Activated CD4-positive, alpha-beta memory T cell treated with anti-CD3 and anti-CD28 coated beads for 36 hours (primary cell): ENCODE data around the gene NFASC. TPM values are rescaled to one million over a fixed set of nuclear protein-coding genes. Genes with fewer than 3 reads are reported as not detected.

Experiments used
- CTCF ChIA-PET: fragments of 350-600 bp; sonication (Branson Sonifier 250); formaldehyde crosslinking; loops from one replicate; lab custom pipeline; 2021; ENCODE audit warnings: antibody characterized with exemption, inconsistent platforms; lab: Charles Lee
- POLR2A ChIA-PET: fragments of 350-600 bp; sonication (Branson Sonifier 250); formaldehyde crosslinking; loops from one replicate; lab custom pipeline; 2021; ENCODE audit warnings: antibody characterized with exemption; lab: Charles Lee
- DNase-seq: peaks from one replicate; pipeline ENCODE4 v3.0.0-alpha.2; 2020
- H3K27ac Mint-ChIP-seq: one replicate; pipeline ENCODE4 v1.8.0; 2021; ENCODE audit warnings: mixed read lengths
- H3K27me3 Mint-ChIP-seq: one replicate; pipeline ENCODE4 v1.8.0; 2021; ENCODE audit warnings: mixed read lengths
- H3K36me3 Mint-ChIP-seq: one replicate; pipeline ENCODE4 v1.8.0; 2021; ENCODE audit warnings: mixed read lengths
- H3K4me1 Mint-ChIP-seq: one replicate; pipeline ENCODE4 v1.8.0; 2021; ENCODE audit warnings: low read depth, mixed read lengths
- H3K4me3 Mint-ChIP-seq: one replicate; pipeline ENCODE4 v1.8.0; 2021; ENCODE audit warnings: mild to moderate bottlenecking, mixed read lengths
- H3K9me3 Mint-ChIP-seq: one replicate; pipeline ENCODE4 v1.8.0; 2021; ENCODE audit warnings: mixed read lengths
- intact Hi-C: fragments of 100-400 bp; cut with micrococcal nuclease; formaldehyde crosslinking; loops from one replicate; pipeline ENCODE4 v1.15.1; 2023
- total RNA-seq, 2 experiments: library from RNA; stranded (reverse); gene quantifications; one replicate each; pipeline ENCODE4 v1.2.3, GENCODE V29; 2021

The NFASC gene
- total RNA-seq, 2 experiments from 2014 or later: 0.24 to 0.27 TPM

DNA sequence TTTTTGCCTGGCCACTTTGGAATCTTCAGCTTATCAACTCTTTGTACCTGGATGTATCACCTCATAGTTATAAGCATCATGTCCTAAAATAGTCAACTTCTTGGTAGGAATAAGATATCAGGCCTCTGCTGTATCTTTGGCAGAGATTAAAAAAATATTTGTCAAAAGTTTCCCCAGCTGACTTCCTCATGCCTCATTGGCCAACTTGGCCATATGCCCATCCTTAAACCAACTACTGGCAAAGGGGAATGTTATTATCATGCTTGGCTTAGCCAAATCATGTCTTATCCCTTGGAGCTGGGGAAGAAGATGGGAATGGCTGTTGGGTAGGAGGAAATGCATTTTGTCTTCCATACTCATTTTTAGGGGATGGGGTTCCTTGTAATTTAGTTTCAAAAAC lies 23.4 kb downstream of the NFASC start:
- ChIA-PET CTCF (interaction anchor here (1.0 kb wide), 1 partner anchor 47 kb away, joined by 3 read pairs; no protein-coding TSS in a partner anchor), POLR2A (no interaction called here)
- Mint-ChIP-seq H3K27ac (no peak overlapping the region), H3K4me3 (no peak overlapping the region), H3K27me3 (peaks cover 31% of the 10 kb centered on the region), H3K9me3 (no peaks in the 10 kb centered on the region), H3K4me1 (no peaks in the 10 kb centered on the region), H3K36me3 (no peaks in the 10 kb centered on the region)
- DNase-seq: no peak
- intact Hi-C loops: no loop called here

DNA sequence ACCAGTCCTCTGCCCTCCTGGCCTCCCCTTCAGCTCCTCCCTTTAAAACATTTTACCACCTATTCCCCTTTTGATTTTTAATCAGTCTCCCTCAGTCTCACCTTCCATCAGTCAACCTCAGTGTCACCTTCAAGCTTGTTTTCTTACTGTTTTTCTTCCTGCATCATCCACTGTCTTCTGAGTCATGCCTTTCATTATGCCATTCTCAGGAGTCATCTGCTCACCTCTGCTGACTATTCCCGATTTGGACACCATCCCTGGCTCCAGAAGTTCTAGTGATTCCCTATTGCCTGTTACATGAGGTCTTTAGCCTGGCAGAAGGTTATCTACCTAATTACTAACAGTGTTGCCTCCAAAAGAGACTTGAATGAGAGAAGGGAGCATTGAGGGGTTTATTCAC lies 23.9 kb downstream of the NFASC start:
- Mint-ChIP-seq H3K9me3 (no peaks in the 10 kb centered on the region), H3K4me3 (no peak overlapping the region), H3K27ac (no peak overlapping the region), H3K36me3 (no peaks in the 10 kb centered on the region), H3K4me1 (no peaks in the 10 kb centered on the region), H3K27me3 (peaks cover 33% of the 10 kb centered on the region)
- DNase-seq: no peak
- POLR2A ChIA-PET: no interaction called here
- CTCF ChIA-PET: no interaction called here
- intact Hi-C loops: no loop called here

DNA sequence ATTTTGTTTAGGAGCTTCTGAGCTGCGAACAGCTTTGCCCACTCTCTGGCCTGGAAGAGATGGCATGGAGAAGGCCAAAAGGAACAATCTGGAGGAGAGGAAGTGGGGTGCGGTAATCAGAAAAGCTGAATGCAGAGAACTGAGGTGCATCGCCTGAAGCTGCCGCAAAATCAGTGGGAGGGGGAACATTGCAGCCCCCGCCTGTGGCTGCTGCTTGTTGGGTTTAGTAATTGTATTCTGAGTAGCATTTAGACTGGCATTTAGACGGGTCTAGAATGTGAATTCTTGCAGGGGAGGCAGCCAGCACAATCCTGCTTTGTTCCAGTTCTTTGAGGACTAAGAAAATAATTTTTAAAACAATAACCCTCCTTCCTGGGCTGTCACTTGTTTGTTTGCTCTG lies 25.4 kb downstream of the NFASC start:
- Mint-ChIP-seq H3K9me3 (no peaks in the 10 kb centered on the region), H3K4me3 (no peak overlapping the region), H3K4me1 (no peaks in the 10 kb centered on the region), H3K27me3 (peaks cover 40% of the 10 kb centered on the region), H3K36me3 (no peaks in the 10 kb centered on the region), H3K27ac (no peak overlapping the region)
- DNase-seq: no peak
- POLR2A ChIA-PET: no interaction called here
- CTCF ChIA-PET: no interaction called here
- intact Hi-C loops: no loop called here

DNA sequence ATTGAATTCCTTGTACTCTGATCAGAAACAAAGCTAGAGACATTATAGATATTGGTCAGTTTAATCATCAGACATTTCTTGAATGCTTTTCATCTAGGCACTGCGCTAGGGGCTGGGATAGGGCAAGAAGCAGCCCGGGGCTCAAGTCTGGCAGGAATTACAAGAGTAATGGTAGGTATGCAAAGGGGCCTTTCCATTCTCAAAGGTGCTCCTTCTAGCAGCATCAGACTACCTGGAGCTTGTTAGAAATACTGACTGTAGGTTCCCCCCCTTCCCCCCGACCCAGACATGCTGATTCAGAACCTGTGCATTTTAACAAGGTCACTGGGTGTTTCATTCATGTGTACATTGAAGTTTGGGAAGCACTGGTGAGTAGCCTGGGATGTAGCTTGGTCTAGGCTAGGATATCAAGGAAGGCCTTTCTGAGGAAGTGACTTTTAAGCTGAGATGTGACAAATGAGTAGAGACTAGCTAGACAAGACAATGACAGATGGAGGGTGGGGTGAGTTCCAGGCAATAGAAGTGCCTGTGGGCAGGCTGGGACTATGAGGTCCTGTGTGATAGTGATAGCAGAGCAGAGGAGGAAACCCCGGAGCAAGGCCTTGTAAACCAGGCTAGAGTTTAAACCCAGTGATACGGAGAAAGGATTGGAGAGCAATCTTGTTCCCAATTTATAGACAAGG lies 26.3 kb downstream of the NFASC start:
- H3K27me3 Mint-ChIP-seq: peaks cover 37% of the 10 kb centered on the region

DNA sequence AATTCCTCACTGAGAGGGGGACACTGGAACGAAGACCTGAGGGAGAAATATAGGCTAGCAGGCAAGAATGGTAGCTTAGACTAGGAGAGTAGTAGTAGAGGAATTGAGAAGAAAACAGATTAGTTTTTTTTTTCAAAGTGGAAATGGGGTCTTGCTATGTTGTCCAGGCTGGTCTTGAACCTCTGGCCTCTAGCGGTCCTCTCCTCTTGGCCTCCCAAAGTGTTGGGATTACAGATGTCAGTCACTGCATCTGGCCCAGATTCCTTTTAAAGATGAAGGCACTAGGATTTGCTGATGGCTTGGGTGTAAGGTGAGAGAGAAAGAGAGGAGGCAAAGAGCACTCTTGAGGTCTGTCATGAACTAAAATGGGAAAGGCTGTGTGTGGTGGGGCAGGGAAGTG lies 30.1 kb downstream of the NFASC start:
- CTCF ChIA-PET: no interaction called here
- no peak overlapping the region for H3K27ac Mint-ChIP-seq
- H3K9me3 Mint-ChIP-seq: no peaks in the 10 kb centered on the region
- H3K36me3 Mint-ChIP-seq: no peaks in the 10 kb centered on the region
- no peak overlapping the region for H3K4me3 Mint-ChIP-seq
- DNase-seq: no peak
- POLR2A ChIA-PET: no interaction called here
- H3K4me1 Mint-ChIP-seq: no peaks in the 10 kb centered on the region
- H3K27me3 Mint-ChIP-seq: peaks cover 26% of the 10 kb centered on the region
- intact Hi-C loops: no loop called here

More for the DNA sequence above, 26.3 kb downstream of the NFASC start:
- no peak overlapping the region for H3K27ac Mint-ChIP-seq
- no peak for DNase-seq
- ChIA-PET POLR2A (no interaction called here), CTCF (interaction anchor here (0.6 to 1.0 kb wide), 4 partner anchors 15 to 1063 kb away, joined by 3 read pairs; no protein-coding TSS in a partner anchor)
- H3K4me1 Mint-ChIP-seq: no peaks in the 10 kb centered on the region
- no peak overlapping the region for H3K4me3 Mint-ChIP-seq
- H3K9me3 Mint-ChIP-seq: no peaks in the 10 kb centered on the region
- no peaks in the 10 kb centered on the region for H3K36me3 Mint-ChIP-seq
- intact Hi-C loops: no loop called here

DNA sequence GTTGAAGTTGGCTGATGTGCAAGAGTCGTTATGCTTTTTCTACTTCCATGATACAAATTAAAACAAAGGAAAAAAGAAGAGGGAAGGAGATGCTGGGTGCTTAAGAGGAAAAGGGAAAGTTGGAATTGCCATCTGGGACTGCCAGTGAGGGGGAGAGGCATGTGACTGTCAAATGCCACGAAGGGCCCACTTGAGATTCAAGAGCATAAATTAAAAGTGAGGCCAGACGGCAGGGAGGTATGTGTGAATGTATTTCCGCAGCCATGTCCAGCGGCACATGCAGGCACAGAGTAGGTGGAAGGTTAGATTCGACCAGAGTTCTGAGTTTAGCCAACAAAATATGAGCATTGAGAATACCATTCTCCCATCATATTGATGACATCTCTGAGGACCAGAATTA lies 32.0 kb downstream of the NFASC start:
- H3K27ac Mint-ChIP-seq: no peak overlapping the region
- DNase-seq: no peak

DNA sequence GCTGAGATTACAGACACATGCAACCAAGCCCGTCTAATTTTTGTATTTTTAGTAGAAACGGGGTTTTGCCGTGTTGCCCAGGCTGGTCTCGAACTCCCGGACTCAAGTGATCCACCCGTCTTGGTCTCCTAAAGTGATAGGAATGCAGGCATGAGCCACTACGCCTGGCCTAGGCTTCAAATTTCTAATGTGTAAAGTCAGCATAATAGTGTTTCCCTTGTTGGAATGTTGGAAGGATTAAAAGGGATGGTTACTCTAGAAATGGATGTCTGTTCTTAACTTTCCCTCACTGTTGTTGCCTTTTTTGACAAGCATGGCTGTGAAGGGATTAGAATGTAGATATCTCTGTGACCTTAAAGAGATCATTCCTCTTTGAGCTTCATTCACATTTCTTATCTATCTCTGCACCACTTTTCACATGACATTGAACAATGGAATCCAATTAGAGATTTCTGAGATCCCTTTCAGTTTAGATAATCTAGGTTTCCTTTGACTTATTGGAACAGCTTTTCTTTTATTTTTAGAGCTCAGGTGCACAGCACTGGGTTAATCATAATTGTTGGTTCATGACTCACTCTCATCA lies 33.7 kb downstream of the NFASC start:
- Mint-ChIP-seq H3K4me1 (no peaks in the 10 kb centered on the region), H3K4me3 (no peak overlapping the region), H3K27me3 (peaks cover 20% of the 10 kb centered on the region), H3K27ac (no peak overlapping the region), H3K36me3 (no peaks in the 10 kb centered on the region), H3K9me3 (no peaks in the 10 kb centered on the region)
- intact Hi-C loops: no loop called here
- CTCF ChIA-PET: no interaction called here
- no peak for DNase-seq
- POLR2A ChIA-PET: no interaction called here

More for the DNA sequence above, 32.0 kb downstream of the NFASC start:
- Mint-ChIP-seq H3K36me3 (no peaks in the 10 kb centered on the region), H3K4me1 (no peaks in the 10 kb centered on the region), H3K9me3 (no peaks in the 10 kb centered on the region), H3K27me3 (peaks cover 20% of the 10 kb centered on the region), H3K4me3 (no peak overlapping the region)
- CTCF ChIA-PET: no interaction called here
- intact Hi-C loops: no loop called here
- POLR2A ChIA-PET: no interaction called here

DNA sequence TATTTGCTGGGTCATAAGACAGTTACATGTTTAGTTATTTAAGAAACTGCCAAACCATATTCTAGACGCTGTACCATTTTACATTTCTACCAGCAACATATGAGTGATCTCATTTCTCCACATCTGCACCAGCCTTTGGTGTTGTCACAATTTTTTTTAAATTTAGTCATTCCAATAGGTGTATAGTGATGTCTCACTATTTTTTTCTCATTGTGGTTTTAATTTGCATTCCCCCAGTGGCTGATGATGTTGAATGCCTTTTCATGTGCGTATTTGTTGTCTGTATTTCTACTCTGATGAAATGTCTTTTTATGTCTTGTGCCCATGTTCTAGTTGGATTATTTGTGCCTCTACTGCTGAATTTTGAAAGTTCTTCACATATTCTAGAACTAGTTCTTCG lies 38.4 kb downstream of the NFASC start:
- no peak overlapping the region for H3K4me3 Mint-ChIP-seq
- CTCF ChIA-PET: no interaction called here
- no peaks in the 10 kb centered on the region for H3K4me1 Mint-ChIP-seq
- H3K27ac Mint-ChIP-seq: no peak overlapping the region
- intact Hi-C loops: no loop called here
- no peaks in the 10 kb centered on the region for H3K9me3 Mint-ChIP-seq
- POLR2A ChIA-PET: no interaction called here
- H3K36me3 Mint-ChIP-seq: no peaks in the 10 kb centered on the region
- DNase-seq: no peak
- H3K27me3 Mint-ChIP-seq: peaks cover 14% of the 10 kb centered on the region

DNA sequence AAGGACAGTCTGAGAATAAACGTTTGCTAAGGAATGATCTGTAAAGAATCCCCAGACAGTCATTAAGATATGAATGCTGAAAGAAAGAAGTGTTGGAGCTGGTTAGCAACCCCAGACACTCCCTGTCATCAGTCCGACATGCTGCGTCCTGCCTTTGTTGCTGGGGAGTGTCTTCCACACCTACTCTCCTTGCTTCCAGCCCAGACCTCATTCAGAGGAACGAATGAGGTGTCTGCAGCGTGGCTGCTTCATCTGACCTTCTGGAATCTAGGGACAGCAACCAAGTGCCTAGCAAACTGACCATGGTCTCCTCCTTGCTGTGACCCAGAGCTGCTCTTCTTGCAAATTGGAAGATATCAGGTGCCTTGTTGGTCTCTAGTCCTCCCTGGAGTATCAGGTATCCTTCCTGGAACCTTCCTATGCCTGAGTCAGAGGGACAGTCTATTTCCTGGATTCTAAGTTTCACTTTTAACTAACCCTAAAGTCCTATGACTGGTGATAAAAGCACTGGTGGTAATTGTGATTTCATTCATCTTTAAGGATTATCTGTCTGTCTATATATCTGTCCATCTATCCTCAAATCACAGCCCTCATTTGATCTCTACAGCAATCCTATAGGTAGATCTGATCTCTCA lies 45.3 kb downstream of the NFASC start:
- peaks cover 3% of the 10 kb centered on the region for H3K27me3 Mint-ChIP-seq
- no peak for DNase-seq
- H3K4me1 Mint-ChIP-seq: no peaks in the 10 kb centered on the region
- no peak overlapping the region for H3K4me3 Mint-ChIP-seq
- H3K27ac Mint-ChIP-seq: no peak overlapping the region
- H3K36me3 Mint-ChIP-seq: peaks cover 1% of the 10 kb centered on the region
- intact Hi-C loops: no loop called here
- ChIA-PET POLR2A (no interaction called here), CTCF (no interaction called here)
- no peaks in the 10 kb centered on the region for H3K9me3 Mint-ChIP-seq

DNA sequence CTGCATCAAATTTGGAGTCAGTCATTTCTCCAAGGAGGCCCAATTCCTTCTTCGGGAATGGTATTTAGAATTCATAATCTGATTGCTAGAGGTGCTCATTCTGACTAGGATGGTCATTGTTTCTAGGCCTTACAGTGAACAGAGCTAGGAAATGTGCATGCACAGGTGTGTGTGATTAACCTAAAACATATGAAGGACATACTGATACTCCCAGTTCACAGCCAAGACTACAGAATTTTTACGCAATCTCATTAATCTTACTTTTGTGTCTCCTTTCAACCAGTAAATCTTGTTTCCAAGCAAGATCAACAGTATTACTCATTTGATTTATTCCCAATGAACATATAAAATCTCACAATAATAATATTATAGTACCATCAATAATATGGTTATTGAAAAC lies 47.1 kb downstream of the NFASC start:
- Mint-ChIP-seq H3K36me3 (peaks cover 1% of the 10 kb centered on the region), H3K4me3 (no peak overlapping the region), H3K27me3 (no peaks in the 10 kb centered on the region), H3K27ac (no peak overlapping the region), H3K4me1 (no peaks in the 10 kb centered on the region), H3K9me3 (no peaks in the 10 kb centered on the region)
- no peak for DNase-seq
- CTCF ChIA-PET: no interaction called here
- intact Hi-C loops: no loop called here
- POLR2A ChIA-PET: no interaction called here

DNA sequence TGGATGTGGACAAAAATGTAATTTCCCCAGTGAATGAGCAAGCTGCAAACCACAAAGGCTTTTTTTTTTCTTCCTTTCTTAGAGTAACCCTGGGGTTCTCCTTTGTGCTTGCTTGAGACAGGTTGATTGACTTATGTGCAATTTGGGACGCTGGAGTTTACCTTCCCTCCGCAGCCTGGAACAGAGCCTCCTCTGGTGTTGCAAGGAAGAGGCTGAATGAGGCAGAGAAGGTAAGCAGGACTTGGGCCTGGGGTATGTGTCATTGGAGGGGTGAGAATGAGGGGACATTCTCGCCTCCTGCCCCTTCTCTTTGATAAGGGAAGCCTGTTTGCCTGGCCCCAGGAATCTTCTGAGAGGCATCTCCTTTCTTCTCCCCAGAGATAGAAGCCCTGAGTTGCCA lies 49.8 kb downstream of the NFASC start:
- no peaks in the 10 kb centered on the region for H3K9me3 Mint-ChIP-seq
- intact Hi-C loops: no loop called here
- POLR2A ChIA-PET: no interaction called here
- H3K27me3 Mint-ChIP-seq: peaks cover under 1% of the 10 kb centered on the region
- CTCF ChIA-PET: no interaction called here
- H3K27ac Mint-ChIP-seq: no peak overlapping the region
- no peaks in the 10 kb centered on the region for H3K4me1 Mint-ChIP-seq
- DNase-seq: no peak
- no peaks in the 10 kb centered on the region for H3K36me3 Mint-ChIP-seq
- no peak overlapping the region for H3K4me3 Mint-ChIP-seq

DNA sequence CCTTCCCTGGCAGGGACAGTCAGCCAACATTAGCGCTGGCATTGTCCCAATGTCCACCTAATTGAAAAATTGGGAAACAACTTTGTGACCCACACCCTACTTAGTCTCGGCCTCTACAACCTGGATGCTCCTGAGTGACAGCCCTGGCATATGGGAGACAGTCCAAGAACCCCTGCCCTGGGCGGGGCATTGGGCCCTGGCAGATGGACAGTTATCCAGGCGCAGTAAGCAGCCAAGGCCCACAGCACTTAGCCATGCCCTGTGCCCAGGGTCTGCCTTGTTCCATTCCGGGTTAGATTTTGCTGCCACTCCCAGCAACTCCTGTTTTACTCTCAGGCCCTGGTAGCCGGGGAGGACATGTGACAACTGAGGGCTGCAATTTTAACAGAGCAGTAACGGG lies 50.3 kb downstream of the NFASC start:
- Mint-ChIP-seq H3K27ac (no peak overlapping the region), H3K36me3 (no peaks in the 10 kb centered on the region), H3K9me3 (no peaks in the 10 kb centered on the region), H3K4me1 (no peaks in the 10 kb centered on the region), H3K4me3 (no peak overlapping the region), H3K27me3 (peaks cover 4% of the 10 kb centered on the region)
- ChIA-PET POLR2A (no interaction called here), CTCF (no interaction called here)
- intact Hi-C loops: no loop called here
- no peak for DNase-seq
